Measurements from ENCODE around the gene FAM111B.
A peak's percentile ranks its signal among the peaks of the same experiment; 100 is the strongest.
"Not testable (repeated sequence)": the region's sequence is repeated elsewhere in the genome, so short reads cannot be mapped to it uniquely, and the experiment has no call there.

Gene FAM111B

GRCh38 chr11:59106363-59107336, at the start of gene FAM111B:
FAM111B (plus strand) TSS chr11:59107237; CDS start chr11:59109626, 2,389 bp downstream.
- peak; percentile 40 for TF ChIP-seq CTCF (conservative IDR thresholded peaks at IDR 0.05; ENCODE audit: low read depth, low read length)
- peak within 1 kb of the TSS; percentile 63 for H3K4me3 ChIP-seq (ENCODE audit: low read depth, low read length)
- DNase-seq (ENCODE audit: low read depth): peak; percentile 95

GRCh38 chr11:59058120-59059033, 48.7 kb upstream of the FAM111B start:
- not testable (repeated sequence) for H3K4me3 ChIP-seq (ENCODE audit: low read depth, low read length)
- peak; percentile 68 for TF ChIP-seq CTCF (conservative IDR thresholded peaks at IDR 0.05; ENCODE audit: low read depth, low read length)
- peak; percentile 82 for DNase-seq (ENCODE audit: low read depth)

GRCh38 chr11:59060096-59060495, 46.9 kb upstream of the FAM111B start:
- H3K4me3 ChIP-seq (ENCODE audit: low read depth, low read length); DNase-seq (ENCODE audit: low read depth): not testable (repeated sequence)

GRCh38 chr11:59062602-59063529, 44.2 kb upstream of the FAM111B start:
- no peak for TF ChIP-seq CTCF (conservative IDR thresholded peaks at IDR 0.05; ENCODE audit: low read depth, low read length)
- DNase-seq (ENCODE audit: low read depth): no peak
- H3K4me3 ChIP-seq (ENCODE audit: low read depth, low read length): no peak overlapping the region

- not testable (repeated sequence) for DNase-seq (ENCODE audit: low read depth); H3K4me3 ChIP-seq (ENCODE audit: low read depth, low read length)
Measured at GRCh38 chr11:59063996-59064727, 42.9 kb upstream of the FAM111B start.

- no peak overlapping the region for H3K4me3 ChIP-seq (ENCODE audit: low read depth, low read length)
- DNase-seq (ENCODE audit: low read depth): no peak
- no peak for TF ChIP-seq CTCF (conservative IDR thresholded peaks at IDR 0.05; ENCODE audit: low read depth, low read length)
Measured at GRCh38 chr11:59069087-59069486, 38.0 kb upstream of the FAM111B start.
